PC-9 (cell line): ENCODE measurements around the gene NCS1. TPM values are rescaled to one million over a fixed set of nuclear protein-coding genes. Genes with fewer than 3 reads are reported as not detected.

ENCODE experiments used
- BruUV-seq: library from RNA; stranded (reverse); fragments of 400-500 nt; replicated peaks from 2 replicates; lab custom pipeline; 2021; lab: Mats Ljungman, UMichigan
- CTCF ChIA-PET: fragments of 300-600 bp; sonication (Branson Sonifier 250); formaldehyde crosslinking; loops from one replicate; lab custom pipeline; 2022; ENCODE audit warnings: antibody characterized with exemption; lab: Charles Lee
- POLR2A ChIA-PET: fragments of 300-600 bp; sonication (Branson Sonifier 250); formaldehyde crosslinking; loops from one replicate; lab custom pipeline; 2022; ENCODE audit warnings: antibody characterized with exemption; ENCODE audit not compliant: unreplicated experiment; lab: Charles Lee
- DNase-seq, 2 experiments: peaks; one replicate each; pipeline versions ENCODE4 v3.0.0 to v3.0.0-alpha.2; 2015 to 2022; ENCODE audit warnings: mixed read lengths in 1 of 2
- H2AFZ ChIP-seq: fragments of 200-600 bp; sonication (generic); 2 replicates; pipeline ENCODE4 v1.8.1; 2017; ENCODE audit warnings: antibody characterized with exemption
- H3F3A ChIP-seq: fragments of 200-600 bp; sonication (generic); 2 replicates; pipeline ENCODE4 v1.8.1; 2017; ENCODE audit warnings: antibody characterized with exemption, mild to moderate bottlenecking, low read depth; ENCODE audit not compliant: insufficient read depth
- H3K27ac ChIP-seq: fragments of 200-600 bp; sonication (generic); 2 replicates; pipeline ENCODE4 v1.6.1; 2016; ENCODE audit warnings: mixed run types
- H3K27me3 ChIP-seq: fragments of 200-600 bp; sonication (generic); 2 replicates; pipeline ENCODE4 v1.6.1; 2016; ENCODE audit warnings: low read depth, mixed run types; ENCODE audit not compliant: insufficient read depth
- H3K36me3 ChIP-seq: fragments of 200-600 bp; sonication (generic); 2 replicates; pipeline ENCODE4 v1.6.1; 2016; ENCODE audit warnings: low read depth, mixed run types
- H3K4me1 ChIP-seq: fragments of 200-600 bp; sonication (generic); replicated peaks from 2 replicates; pipeline ENCODE4 v1.6.1; 2016; ENCODE audit warnings: mixed run types; ENCODE audit not compliant: insufficient read depth
- H3K4me2 ChIP-seq: fragments of 200-600 bp; sonication (generic); 2 replicates; pipeline ENCODE4 v1.6.1; 2017; ENCODE audit warnings: mixed run types
- H3K4me3 ChIP-seq: fragments of 200-600 bp; sonication (generic); 2 replicates; pipeline ENCODE4 v1.6.1; 2016; ENCODE audit warnings: mixed run types
- H3K79me2 ChIP-seq: fragments of 200-600 bp; sonication (generic); 2 replicates; pipeline ENCODE4 v1.6.1; 2017; ENCODE audit warnings: low read depth, mixed run types
- H3K9me2 ChIP-seq: fragments of 200-600 bp; sonication (generic); 2 replicates; pipeline ENCODE4 v1.8.1; 2017; ENCODE audit warnings: mild to moderate bottlenecking; ENCODE audit not compliant: insufficient read depth
- H3K9me3 ChIP-seq: fragments of 200-600 bp; sonication (generic); 2 replicates; pipeline ENCODE4 v1.8.1; 2016; ENCODE audit warnings: low read depth; ENCODE audit not compliant: insufficient read depth
- H4K20me1 ChIP-seq: fragments of 200-600 bp; sonication (generic); 2 replicates; pipeline ENCODE4 v1.8.1; 2017; ENCODE audit not compliant: insufficient read depth
- CTCF ChIP-seq: fragments of 200-600 bp; sonication (generic); conservative IDR thresholded peaks from 2 replicates; pipeline ENCODE4 v1.6.1; 2017; ENCODE audit warnings: mixed run types, antibody characterized with exemption, mild to moderate bottlenecking, moderate library complexity
- EZH2 ChIP-seq: fragments of 200-600 bp; sonication (generic); IDR thresholded peaks from 2 replicates; pipeline ENCODE4 v1.8.0; 2017; ENCODE audit warnings: antibody characterized with exemption, low read depth
- intact Hi-C: fragments of 100-400 bp; cut with micrococcal nuclease; formaldehyde crosslinking; loops from one replicate; pipeline ENCODE4 v1.10.0; 2022; ENCODE audit not compliant: unreplicated experiment
- total RNA-seq: library from RNA; stranded (reverse); gene quantifications from 2 replicates; pipeline ENCODE4 v1.2.3, GENCODE V29; 2021

The NCS1 gene
- total RNA-seq, 1 experiment from 2014 or later = 59.2 TPM

GRCh38 chr9:130226112-130226511, 53.9 kb downstream of the NCS1 start:
- no peak overlapping the region for H3K4me3 ChIP-seq
- H3K27me3 ChIP-seq = no peaks in the 10 kb centered on the region
- no TSS peak for BruUV-seq
- H3K9me2 ChIP-seq = no peaks in the 10 kb centered on the region
- H3K4me2 ChIP-seq = no peak overlapping the region
- intact Hi-C loops = no loop called here
- H3K79me2 ChIP-seq = no peaks in the 10 kb centered on the region
- POLR2A ChIA-PET = no interaction called here
- CTCF ChIA-PET = no interaction called here
- peaks cover 6% of the 10 kb centered on the region; the same call in 1 of the 2 replicates for H3F3A ChIP-seq
- H3K9me3 ChIP-seq = no peaks in the 10 kb centered on the region; the same call in 1 of the 2 replicates
- H3K36me3 ChIP-seq = no peaks in the 10 kb centered on the region
- no peaks in the 10 kb centered on the region for H4K20me1 ChIP-seq
- H3K4me1 ChIP-seq = no peaks in the 10 kb centered on the region
- no peak for DNase-seq
- H2AFZ ChIP-seq = no peak overlapping the region
- TF ChIP-seq EZH2 (no peak), CTCF (no peak)
- no peak overlapping the region for H3K27ac ChIP-seq

GRCh38 chr9:130227833-130228232, 55.6 kb downstream of the NCS1 start:
- intact Hi-C loops = no loop called here
- ChIA-PET POLR2A (interaction anchor here (0.6 kb wide), 1 partner anchor 1961 kb away, joined by 5 read pairs; no protein-coding TSS in a partner anchor), CTCF (no interaction called here)
- Histone ChIP-seq H3K9me2 (no peaks in the 10 kb centered on the region), H2AFZ (no peak overlapping the region), H3K4me3 (no peak overlapping the region), H3K4me2 (no peak overlapping the region), H4K20me1 (no peaks in the 10 kb centered on the region), H3K27ac (no peak overlapping the region), H3K9me3 (no peaks in the 10 kb centered on the region; the same call in 1 of the 2 replicates), H3K36me3 (no peaks in the 10 kb centered on the region), H3K27me3 (no peaks in the 10 kb centered on the region), H3K4me1 (no peaks in the 10 kb centered on the region), H3K79me2 (no peaks in the 10 kb centered on the region), H3F3A (peaks cover 6% of the 10 kb centered on the region; the same call in 1 of the 2 replicates)
- BruUV-seq = no TSS peak
- TF ChIP-seq EZH2 (no peak), CTCF (no peak)
- DNase-seq = no peak

GRCh38 chr9:130229759-130230158, 57.6 kb downstream of the NCS1 start:
- no peaks in the 10 kb centered on the region for H3K79me2 ChIP-seq
- no peaks in the 10 kb centered on the region; the same call in 1 of the 2 replicates for H3K9me3 ChIP-seq
- no peaks in the 10 kb centered on the region for H3K4me1 ChIP-seq
- BruUV-seq = no TSS peak
- CTCF ChIA-PET = interaction anchor here (0.6 kb wide), 1 partner anchor 13 kb away, joined by 10 read pairs; no protein-coding TSS in a partner anchor
- H3K27ac ChIP-seq = no peak overlapping the region
- H3K27me3 ChIP-seq = no peaks in the 10 kb centered on the region
- intact Hi-C loops = no loop called here
- H3F3A ChIP-seq = peaks cover 6% of the 10 kb centered on the region; the same call in 1 of the 2 replicates
- no peak overlapping the region for H2AFZ ChIP-seq
- no peak for TF ChIP-seq CTCF
- TF ChIP-seq EZH2 = no peak
- no peak overlapping the region for H3K4me2 ChIP-seq
- DNase-seq = no peak
- H3K4me3 ChIP-seq = no peak overlapping the region
- POLR2A ChIA-PET = interaction anchor here (0.7 kb wide), 1 partner anchor 396 kb away, joined by 3 read pairs; no protein-coding TSS in a partner anchor
- no peaks in the 10 kb centered on the region for H3K9me2 ChIP-seq
- no peaks in the 10 kb centered on the region for H3K36me3 ChIP-seq
- no peaks in the 10 kb centered on the region for H4K20me1 ChIP-seq
